HG03571 (cell line): ENCODE measurements around the gene TYW3.
"Not testable (repeated sequence)": the region's sequence is repeated elsewhere in the genome, so short reads cannot be mapped to it uniquely, and the experiment has no call there.

Source experiments
- ATAC-seq: cut with Tn5 transposase; IDR thresholded peaks from one replicate; pipeline ENCODE4 v1.9.1; 2021; ENCODE audit not compliant: unreplicated experiment

Gene TYW3

GRCh38 chr1:74731399-74732052, 1.4 kb upstream of the TYW3 start:
- peak; percentile 42 for ATAC-seq

GRCh38 chr1:74732071-74732946, 643 bp upstream of the TYW3 start:
- peak; percentile 2 for ATAC-seq

- ATAC-seq, result peak; percentile 44
Measured at GRCh38 chr1:74733604-74734484, 892 bp downstream of the TYW3 start.

GRCh38 chr1:74737333-74737732, 4.4 kb downstream of the TYW3 start:
- ATAC-seq, result no peak

- ATAC-seq, result not testable (repeated sequence)
Measured at GRCh38 chr1:74740307-74740980, 7.5 kb downstream of the TYW3 start.

- ATAC-seq, result not testable (repeated sequence)
Measured at GRCh38 chr1:74745247-74745646, 12.3 kb downstream of the TYW3 start.

GRCh38 chr1:74748960-74749359, 16.0 kb downstream of the TYW3 start:
- ATAC-seq, result no peak

- no peak for ATAC-seq
Measured at GRCh38 chr1:74753104-74753503, 20.2 kb downstream of the TYW3 start.

- no peak for ATAC-seq
Measured at GRCh38 chr1:74755475-74755874, 22.5 kb downstream of the TYW3 start.

- not testable (repeated sequence) for ATAC-seq
Measured at GRCh38 chr1:74756650-74757049, 23.7 kb downstream of the TYW3 start.

- ATAC-seq, result no peak
Measured at GRCh38 chr1:74763807-74764206, 30.9 kb downstream of the TYW3 start.

GRCh38 chr1:74766579-74766978, 33.6 kb downstream of the TYW3 start:
- ATAC-seq, result no peak

GRCh38 chr1:74767490-74767889, 34.5 kb downstream of the TYW3 start:
- no peak for ATAC-seq

GRCh38 chr1:74771913-74772515, 39.1 kb downstream of the TYW3 start:
- ATAC-seq, result no peak

GRCh38 chr1:74772945-74773344, 40.0 kb downstream of the TYW3 start:
- no peak for ATAC-seq

GRCh38 chr1:74773582-74773981, 40.6 kb downstream of the TYW3 start:
- ATAC-seq, result no peak

- ATAC-seq, result no peak
Measured at GRCh38 chr1:74775735-74776134, 42.8 kb downstream of the TYW3 start.

GRCh38 chr1:74777525-74777924, 44.6 kb downstream of the TYW3 start:
- no peak for ATAC-seq

GRCh38 chr1:74779750-74780149, 46.8 kb downstream of the TYW3 start:
- ATAC-seq, result no peak

- ATAC-seq, result no peak
Measured at GRCh38 chr1:74780594-74780993, 47.6 kb downstream of the TYW3 start.
